ENCODE measurements around the gene SUSD3.

SUSD3 gene

GRCh38 chr9:93053781-93054331 lies 4.6 kb upstream of the SUSD3 start:
- no peak for DNase-seq

- DNase-seq = no peak
Observed at GRCh38 chr9:93054758-93055704, 3.5 kb upstream of the SUSD3 start.

- DNase-seq = no peak
Observed at GRCh38 chr9:93057042-93057702, 1.3 kb upstream of the SUSD3 start.

DNA sequence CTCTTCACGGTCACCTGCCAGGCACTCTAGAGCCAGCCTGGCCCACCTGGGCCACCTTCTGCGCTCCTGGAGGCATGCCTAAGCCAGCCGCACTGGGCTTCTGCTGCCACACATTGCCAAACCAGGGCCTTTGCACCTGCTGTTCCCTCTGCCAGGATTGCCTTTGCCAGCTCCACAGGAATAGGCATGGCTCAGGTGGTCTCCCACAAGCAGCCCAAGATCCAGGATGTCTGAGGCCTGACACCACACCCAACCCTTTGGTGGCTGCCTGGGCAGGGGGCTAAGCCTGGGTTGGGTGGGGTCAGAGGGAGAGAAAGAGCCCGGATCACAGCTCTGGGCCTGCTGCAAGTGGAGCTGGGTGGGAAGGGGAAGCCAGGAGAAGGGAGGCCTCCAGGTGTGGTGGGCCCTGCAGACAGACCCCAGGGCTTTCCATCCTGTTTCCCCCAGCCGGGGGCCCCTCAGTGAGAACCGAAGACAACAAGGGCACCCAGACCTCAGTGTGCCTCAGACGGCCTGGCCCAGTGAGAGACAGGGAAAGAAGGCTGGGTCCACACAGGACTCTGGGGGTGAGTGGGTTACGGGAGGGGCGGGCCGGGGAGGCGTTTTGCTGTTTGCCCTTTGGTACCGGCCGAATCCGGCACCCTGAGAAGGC lies 672 bp upstream of the SUSD3 start:
- no peak for DNase-seq

- peak; percentile 55 for DNase-seq
Observed at GRCh38 chr9:93059011-93059714, 662 bp downstream of the SUSD3 start.

GRCh38 chr9:93059715-93060578 lies 1.4 kb downstream of the SUSD3 start:
- DNase-seq = no peak

GRCh38 chr9:93060746-93061259 lies 2.3 kb downstream of the SUSD3 start:
- DNase-seq = no peak

- DNase-seq = no peak
Observed at GRCh38 chr9:93061260-93061751, 2.8 kb downstream of the SUSD3 start.

- DNase-seq = no peak
Observed at GRCh38 chr9:93061791-93062763, 3.6 kb downstream of the SUSD3 start.

- DNase-seq = peak; percentile 98
Observed at GRCh38 chr9:93064392-93065134, 6.1 kb downstream of the SUSD3 start.

GRCh38 chr9:93065135-93065720 lies 6.7 kb downstream of the SUSD3 start:
- DNase-seq = peak; percentile 93

GRCh38 chr9:93066978-93067603 lies 8.6 kb downstream of the SUSD3 start:
- DNase-seq = no peak

DNA sequence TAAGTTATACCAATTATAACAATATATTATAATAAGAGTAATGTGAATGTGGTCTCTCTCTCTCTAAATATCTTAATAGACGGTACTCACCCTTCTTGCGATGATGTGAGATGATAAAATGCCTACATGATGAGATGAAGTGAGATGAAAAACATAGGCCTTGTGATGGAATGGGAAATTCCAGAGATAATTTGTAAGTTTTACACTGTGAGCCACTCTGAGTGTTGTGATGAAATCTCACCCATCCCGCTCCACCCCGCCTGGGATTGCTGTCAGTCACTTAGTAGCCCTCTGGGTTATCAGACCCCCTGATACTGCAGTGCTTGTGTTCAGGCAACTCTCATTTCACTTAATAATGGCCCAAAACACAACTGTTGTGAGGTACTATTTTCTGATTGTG lies 10.5 kb downstream of the SUSD3 start:
- DNase-seq = no peak

DNA sequence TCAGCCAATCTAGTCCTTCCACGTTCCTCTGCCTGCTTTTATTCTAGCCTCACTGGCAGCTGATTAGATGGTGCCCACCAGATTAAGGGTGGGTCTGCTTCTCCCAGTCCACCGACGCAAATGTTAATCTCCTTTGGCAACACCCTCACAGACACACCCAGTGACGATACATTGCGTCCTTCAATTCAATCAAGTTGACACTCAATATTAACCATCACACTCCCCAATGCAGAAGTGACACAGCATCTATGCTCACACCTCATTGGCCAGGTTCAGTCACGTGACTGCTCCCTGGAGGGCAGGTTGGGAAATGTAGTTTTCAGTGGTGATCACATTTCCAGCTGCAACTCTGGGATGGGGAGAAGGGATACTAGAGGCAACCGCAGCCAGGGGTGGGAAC lies 13.0 kb downstream of the SUSD3 start:
- DNase-seq = peak; percentile 10

DNA sequence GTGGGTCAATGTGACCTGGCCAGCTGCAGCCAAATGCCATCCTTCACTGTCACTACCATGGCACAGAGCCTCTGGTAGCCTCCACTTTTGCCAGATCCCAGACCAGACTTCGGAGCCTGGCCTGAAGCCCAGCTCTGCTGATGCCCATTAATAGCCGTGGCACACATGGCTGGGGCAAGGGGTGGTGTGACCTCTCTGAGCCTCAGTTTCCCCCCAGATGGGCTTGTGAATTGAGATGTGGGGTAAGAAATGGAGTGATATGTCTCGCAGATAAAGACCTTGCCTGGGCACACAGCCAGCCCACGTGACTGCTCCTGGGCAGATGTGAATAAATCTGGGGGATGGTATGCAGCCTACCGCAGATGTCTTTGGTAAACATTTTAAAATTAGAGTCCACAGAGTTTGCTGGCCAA lies 13.9 kb downstream of the SUSD3 start:
- no peak for DNase-seq

DNA sequence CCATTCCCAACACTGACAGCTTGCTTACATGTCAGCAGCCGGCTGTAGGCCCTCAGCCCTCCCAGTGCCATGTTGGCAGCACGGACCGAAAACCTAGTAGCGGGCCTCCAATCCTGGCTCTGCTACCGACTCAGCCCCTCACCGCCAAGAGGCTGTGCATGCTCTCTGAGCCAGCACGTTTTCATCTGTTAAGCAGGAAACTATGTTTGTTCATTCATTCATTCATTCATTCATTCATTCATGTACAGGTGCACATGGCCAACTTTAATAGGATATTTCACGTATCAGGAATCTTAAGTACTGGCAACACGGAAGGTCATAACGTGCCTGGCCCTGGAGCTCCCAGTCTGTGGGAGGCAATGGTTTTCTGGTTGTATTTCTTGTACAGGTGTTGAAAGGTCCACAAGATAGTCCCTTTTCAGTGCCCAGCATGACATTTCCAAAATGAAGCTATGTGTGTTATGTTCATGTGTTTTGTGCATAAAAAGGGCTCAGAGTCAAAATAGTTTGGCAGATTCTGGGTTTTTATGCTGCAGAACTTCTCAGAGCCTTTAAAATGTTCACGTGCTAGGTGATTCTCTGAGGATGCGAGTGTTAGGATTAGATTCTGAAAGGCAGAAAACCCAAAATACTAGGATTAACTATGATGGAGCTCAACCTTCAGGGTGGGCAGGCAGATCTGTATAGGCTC lies 17.7 kb downstream of the SUSD3 start:
- DNase-seq = no peak

GRCh38 chr9:93076792-93077128 lies 18.3 kb downstream of the SUSD3 start:
- DNase-seq = no peak

DNA sequence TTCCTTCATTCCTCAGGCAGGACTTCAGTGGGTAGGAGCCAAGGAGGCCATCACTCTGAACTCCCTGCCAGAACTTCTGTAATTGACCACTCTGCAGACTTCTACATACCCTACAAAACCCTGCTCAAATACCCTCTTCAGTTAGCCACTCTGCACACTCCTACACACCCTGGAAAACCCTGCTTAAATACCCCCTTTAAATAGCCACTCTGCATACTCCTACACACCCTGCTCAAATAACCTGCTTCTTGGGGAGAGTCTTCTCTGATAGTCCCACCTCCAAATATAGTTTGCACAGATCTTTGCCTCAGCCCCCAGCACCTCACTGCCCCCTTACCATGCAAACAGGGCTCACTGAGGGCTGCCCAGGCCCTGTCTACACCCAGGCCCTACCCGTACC lies 18.9 kb downstream of the SUSD3 start:
- DNase-seq = no peak

Data from MV-4-11 (cell line).